Progenitor cell of endocrine pancreas (in vitro differentiated cells): ENCODE data around the gene TMEM244. TPM values are rescaled to one million over a fixed set of nuclear protein-coding genes. Genes with fewer than 3 reads are reported as not detected.
A peak's percentile ranks its signal among the peaks of the same experiment; 100 is the strongest.

ENCODE experiments used
- DNase-seq: peaks from one replicate; pipeline ENCODE4 v3.0.0; 2021; ENCODE audit warnings: low spot score; ENCODE audit not compliant: unreplicated experiment
- H3K27ac Mint-ChIP-seq: 2 replicates; pipeline ENCODE4 v1.8.0; 2021; ENCODE audit warnings: mild to moderate bottlenecking, moderate library complexity, mixed read lengths
- H3K27me3 Mint-ChIP-seq: 2 replicates; pipeline ENCODE4 v1.8.0; 2021; ENCODE audit warnings: mixed read lengths
- H3K36me3 Mint-ChIP-seq: 2 replicates; pipeline ENCODE4 v1.8.0; 2022; ENCODE audit warnings: mixed read lengths; ENCODE audit not compliant: insufficient read depth
- H3K4me1 Mint-ChIP-seq: 2 replicates; pipeline ENCODE4 v1.8.0; 2021; ENCODE audit warnings: low read depth, mixed read lengths
- H3K4me3 Mint-ChIP-seq: 2 replicates; pipeline ENCODE4 v1.8.0; 2021; ENCODE audit warnings: low read depth, mild to moderate bottlenecking, moderate library complexity, mixed read lengths
- H3K9me3 Mint-ChIP-seq: 2 replicates; pipeline ENCODE4 v1.8.0; 2021; ENCODE audit warnings: low read depth, mixed read lengths
- CTCF ChIP-seq: fragments of 200-600 bp; sonication (generic); IDR thresholded peaks from one replicate; pipeline ENCODE4 v1.5.0; 2021; ENCODE audit warnings: antibody characterized with exemption, mild to moderate bottlenecking; ENCODE audit not compliant: unreplicated experiment
- total RNA-seq: library from RNA; stranded (reverse); gene quantifications from 2 replicates; pipeline ENCODE4 v1.2.1, GENCODE V29; 2021

The TMEM244 gene
- total RNA-seq, 1 donor from 2014 or later: not detected

- Mint-ChIP-seq H3K4me3 (no peak overlapping the region), H3K4me1 (peaks cover 5% of the 10 kb centered on the region), H3K9me3 (no peaks in the 10 kb centered on the region), H3K27ac (no peak overlapping the region), H3K36me3 (no peaks in the 10 kb centered on the region), H3K27me3 (peaks cover 5% of the 10 kb centered on the region)
- DNase-seq: no peak
- no peak for TF ChIP-seq CTCF
Observed at GRCh38 chr6:129789974-129790373, 71.1 kb downstream of the TMEM244 start.

- no peak for DNase-seq
- H3K4me3 Mint-ChIP-seq: no peak overlapping the region
- no peak overlapping the region for H3K27ac Mint-ChIP-seq
- H3K27me3 Mint-ChIP-seq: no peaks in the 10 kb centered on the region
- TF ChIP-seq CTCF: no peak
- H3K4me1 Mint-ChIP-seq: peaks cover 5% of the 10 kb centered on the region
- no peaks in the 10 kb centered on the region for H3K36me3 Mint-ChIP-seq
- no peaks in the 10 kb centered on the region for H3K9me3 Mint-ChIP-seq
Observed at GRCh38 chr6:129787816-129788215, 73.3 kb downstream of the TMEM244 start.

- H3K4me1 Mint-ChIP-seq: peaks cover 4% of the 10 kb centered on the region
Observed at GRCh38 chr6:129786548-129786947, 74.6 kb downstream of the TMEM244 start.

GRCh38 chr6:129785756-129786135, 75.4 kb downstream of the TMEM244 start:
- H3K9me3 Mint-ChIP-seq: no peaks in the 10 kb centered on the region

More at GRCh38 chr6:129786548-129786947, 74.6 kb downstream of the TMEM244 start:
- TF ChIP-seq CTCF: no peak
- no peak for DNase-seq
- Mint-ChIP-seq H3K36me3 (no peaks in the 10 kb centered on the region), H3K27me3 (no peaks in the 10 kb centered on the region), H3K27ac (no peak overlapping the region), H3K4me3 (no peak overlapping the region), H3K9me3 (no peaks in the 10 kb centered on the region)

DNA sequence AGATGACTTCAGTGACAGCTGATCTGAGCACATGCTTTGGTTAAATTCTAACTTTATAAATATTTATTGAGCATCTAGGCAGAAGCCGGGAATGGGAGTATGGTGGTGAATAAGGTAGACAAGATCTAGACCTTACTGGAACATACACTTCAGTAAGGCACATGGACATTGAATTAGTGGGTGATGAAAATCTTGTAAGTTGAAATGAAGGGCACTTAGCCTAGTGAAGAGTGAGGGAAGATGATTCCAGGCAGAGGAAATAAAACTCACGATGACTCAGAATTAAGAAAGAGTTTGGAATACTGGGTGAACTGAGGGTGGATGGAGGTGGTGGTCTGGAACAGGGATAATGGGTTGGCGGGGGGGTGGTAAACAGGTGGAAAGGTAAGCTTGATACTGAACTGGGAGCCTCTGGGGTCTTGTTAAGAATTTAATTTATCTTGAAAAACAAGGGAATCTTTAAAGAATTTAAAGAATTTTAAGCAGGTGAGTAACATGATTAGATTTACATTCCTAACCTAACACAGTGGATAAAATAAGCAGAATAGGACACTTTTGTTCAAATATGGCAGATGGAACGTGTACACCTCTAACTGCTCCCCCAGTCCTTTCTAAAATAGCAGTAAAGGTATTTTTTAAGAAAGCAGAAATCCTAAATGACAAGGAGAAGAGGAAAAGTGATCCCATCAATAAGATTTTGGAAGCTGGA, 75.9 kb downstream of the TMEM244 start:
- no peaks in the 10 kb centered on the region for H3K27me3 Mint-ChIP-seq
- peaks cover 4% of the 10 kb centered on the region for H3K4me1 Mint-ChIP-seq
- H3K9me3 Mint-ChIP-seq: no peaks in the 10 kb centered on the region
- no peaks in the 10 kb centered on the region for H3K36me3 Mint-ChIP-seq
- no peak for TF ChIP-seq CTCF
- H3K4me3 Mint-ChIP-seq: no peak overlapping the region
- no peak overlapping the region for H3K27ac Mint-ChIP-seq
- no peak for DNase-seq

More at GRCh38 chr6:129785756-129786135, 75.4 kb downstream of the TMEM244 start:
- Mint-ChIP-seq H3K36me3 (no peaks in the 10 kb centered on the region), H3K4me3 (no peak overlapping the region), H3K4me1 (peaks cover 4% of the 10 kb centered on the region), H3K27me3 (no peaks in the 10 kb centered on the region), H3K27ac (peak overlapping the region; percentile 43)
- DNase-seq: no peak
- no peak for TF ChIP-seq CTCF

Other genes with a start within 250 kb of the TMEM244 start
- 24.9 and 26.9 TPM in 2 replicates for gene ARHGAP18, start 151.1 kb downstream of the TMEM244 start, total RNA-seq
- 30.3 and 35.5 TPM in 2 replicates for gene L3MBTL3, start 157.3 kb upstream of the TMEM244 start, total RNA-seq